ENCODE measurements around the gene G6PC3.

DNA sequence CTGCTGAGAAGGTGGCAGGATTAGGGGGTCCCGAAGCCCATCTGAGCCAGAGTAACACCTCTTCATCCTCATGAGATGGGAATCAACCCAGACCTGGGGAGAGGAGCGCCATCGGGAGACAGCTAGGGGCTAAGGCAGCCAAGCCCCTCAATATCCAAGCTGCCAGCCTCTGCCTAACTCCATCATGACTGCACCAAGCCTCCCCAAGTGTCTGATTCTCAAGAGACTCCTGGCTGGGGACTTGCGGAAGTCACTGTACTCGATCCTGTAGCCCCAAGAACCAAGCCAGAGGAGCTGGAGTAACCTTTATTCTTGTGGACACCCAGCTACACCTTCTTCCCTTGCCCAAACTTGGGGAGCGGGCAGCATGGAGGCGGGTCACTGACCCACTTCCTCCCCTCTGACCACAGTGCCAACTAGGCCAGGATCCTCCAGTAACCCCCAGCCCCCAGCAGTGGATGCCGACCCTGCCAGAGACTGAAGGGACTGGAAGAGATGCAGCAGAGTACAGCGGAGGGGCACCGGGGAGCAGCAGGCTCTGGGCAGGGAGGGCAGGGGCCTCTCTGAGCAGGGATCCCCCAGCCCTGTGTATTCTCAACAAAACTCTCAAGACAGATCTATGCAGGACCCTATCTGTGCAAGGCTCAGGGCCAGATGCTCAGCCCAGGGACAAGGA is 39.6 kb downstream of the G6PC3 start:
- TF ChIP-seq POLR2A (IDR thresholded peaks at IDR 0.05), result no peak
- no peak for TF ChIP-seq CTCF (IDR thresholded peaks at IDR 0.05)

All from tibial nerve (tissue), 3 donors.